Mucosa of rectum (tissue), 2 donors: Measurements from ENCODE around the gene RORB.

Experiments used
- H3K27ac ChIP-seq, 2 donors: one replicate each; pipeline ENCODE4 v1.7.0; 2013; ENCODE audit warnings: inconsistent platforms in 2 of 2, low read depth in 2 of 2, low read length in 2 of 2
- H3K27me3 ChIP-seq, 2 donors: one replicate each; pipeline ENCODE4 v1.7.0; 2013; ENCODE audit warnings: low read length in 2 of 2; ENCODE audit not compliant: control insufficient read depth in 2 of 2, insufficient read depth in 2 of 2
- H3K36me3 ChIP-seq, 2 donors: one replicate each; pipeline ENCODE4 v1.7.0; 2013; ENCODE audit warnings: low read length in 2 of 2; ENCODE audit not compliant: control insufficient read depth in 2 of 2, insufficient read depth in 2 of 2
- H3K4me1 ChIP-seq, 2 donors: one replicate each; pipeline ENCODE4 v1.7.0; 2013; ENCODE audit warnings: low read length in 2 of 2, mild to moderate bottlenecking in 1 of 2; ENCODE audit not compliant: control insufficient read depth in 2 of 2, insufficient read depth in 2 of 2
- H3K4me3 ChIP-seq, 2 donors: one replicate each; pipeline ENCODE4 v1.7.0; 2013; ENCODE audit warnings: low read length in 2 of 2
- H3K9ac ChIP-seq, 2 donors: one replicate each; pipeline ENCODE4 v1.7.0; 2013; ENCODE audit warnings: low read length in 2 of 2, low read depth in 1 of 2, mild to moderate bottlenecking in 1 of 2
- H3K9me3 ChIP-seq, 2 donors: one replicate each; pipeline ENCODE4 v1.7.0; 2013; ENCODE audit warnings: low read length in 2 of 2; ENCODE audit not compliant: control insufficient read depth in 2 of 2
- donor health status: healthy.
- donor health status: Normal muscosa, but diverticular disease.

The RORB gene

GRCh38 chr9:74534841-74535240 lies 37.7 kb downstream of the RORB start:
- Histone ChIP-seq H3K4me1 (no peaks in the 10 kb centered on the region), H3K9me3 (no peaks in the 10 kb centered on the region), H3K4me3 (no peak overlapping the region), H3K9ac (no peak overlapping the region), H3K27me3 (no peaks in the 10 kb centered on the region), H3K27ac (no peak overlapping the region), H3K36me3 (no peaks in the 10 kb centered on the region)

DNA sequence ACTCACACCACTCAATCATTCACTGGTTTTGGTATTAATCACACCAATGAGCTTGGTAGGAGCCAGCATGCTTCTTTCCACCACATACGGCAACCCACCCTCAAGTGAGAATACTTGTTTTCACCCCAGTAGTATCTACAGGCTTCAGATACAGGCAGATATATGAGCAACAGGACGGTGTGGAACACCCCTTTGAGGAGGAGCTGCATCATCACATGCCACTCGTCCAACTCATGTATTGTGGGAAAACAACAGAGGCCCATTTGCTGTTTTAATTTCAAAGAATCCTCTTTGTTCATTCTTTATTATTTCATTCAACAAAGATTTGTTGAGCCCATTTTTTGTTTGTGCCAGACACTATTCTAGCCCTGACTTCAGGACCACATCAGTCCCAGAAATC lies 46.0 kb downstream of the RORB start:
- Histone ChIP-seq H3K4me3 (no peak overlapping the region), H3K27me3 (no peaks in the 10 kb centered on the region), H3K4me1 (no peaks in the 10 kb centered on the region), H3K9ac (no peak overlapping the region), H3K36me3 (no peaks in the 10 kb centered on the region), H3K9me3 (no peaks in the 10 kb centered on the region), H3K27ac (no peak overlapping the region)

- Histone ChIP-seq H3K4me3 (no peak overlapping the region), H3K27me3 (no peaks in the 10 kb centered on the region), H3K27ac (no peak overlapping the region), H3K9ac (no peak overlapping the region), H3K9me3 (no peaks in the 10 kb centered on the region), H3K4me1 (no peaks in the 10 kb centered on the region), H3K36me3 (no peaks in the 10 kb centered on the region)
These were observed 54.1 kb downstream of the RORB start for GRCh38 chr9:74551266-74551665.

DNA sequence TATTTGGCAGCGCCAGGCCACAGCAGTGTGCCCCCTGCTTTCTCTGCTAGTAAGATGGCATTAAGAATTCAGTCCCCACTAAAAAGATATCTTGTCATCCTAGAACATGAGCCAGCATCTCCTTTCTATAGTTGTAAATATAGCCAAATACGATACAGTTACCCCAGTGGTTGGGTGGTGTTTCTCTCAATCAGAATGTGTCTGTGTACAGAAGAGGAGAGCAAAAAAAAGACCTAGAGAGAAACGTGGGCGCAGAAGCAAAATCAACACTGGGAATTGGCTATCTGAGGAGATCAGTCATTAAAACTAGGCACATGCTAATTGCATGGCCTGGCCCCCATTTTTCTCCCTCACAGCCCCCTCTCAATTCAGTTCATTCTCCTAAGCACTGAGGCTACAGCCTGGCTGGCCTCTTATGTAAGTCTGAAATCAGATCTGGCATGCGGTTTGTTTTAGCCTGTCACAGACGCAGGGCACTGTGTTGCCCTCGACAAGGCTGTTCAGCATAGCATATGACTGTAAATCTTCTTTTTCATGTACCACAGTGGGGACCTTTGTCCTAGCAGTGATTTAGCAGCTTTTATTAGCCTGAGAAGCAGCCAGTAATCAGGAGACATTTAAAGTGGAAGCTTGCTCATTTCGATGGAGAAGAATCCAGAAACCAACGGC lies 57.8 kb downstream of the RORB start:
- Histone ChIP-seq H3K4me1 (no peaks in the 10 kb centered on the region), H3K27ac (no peak overlapping the region), H3K9me3 (no peaks in the 10 kb centered on the region), H3K4me3 (no peak overlapping the region), H3K36me3 (no peaks in the 10 kb centered on the region), H3K9ac (no peak overlapping the region), H3K27me3 (no peaks in the 10 kb centered on the region)

- Histone ChIP-seq H3K27ac (no peak overlapping the region), H3K9me3 (no peaks in the 10 kb centered on the region), H3K4me3 (no peak overlapping the region), H3K36me3 (no peaks in the 10 kb centered on the region), H3K4me1 (no peaks in the 10 kb centered on the region), H3K9ac (no peak overlapping the region), H3K27me3 (no peaks in the 10 kb centered on the region)
These were observed 58.4 kb downstream of the RORB start for GRCh38 chr9:74555565-74555964.

DNA sequence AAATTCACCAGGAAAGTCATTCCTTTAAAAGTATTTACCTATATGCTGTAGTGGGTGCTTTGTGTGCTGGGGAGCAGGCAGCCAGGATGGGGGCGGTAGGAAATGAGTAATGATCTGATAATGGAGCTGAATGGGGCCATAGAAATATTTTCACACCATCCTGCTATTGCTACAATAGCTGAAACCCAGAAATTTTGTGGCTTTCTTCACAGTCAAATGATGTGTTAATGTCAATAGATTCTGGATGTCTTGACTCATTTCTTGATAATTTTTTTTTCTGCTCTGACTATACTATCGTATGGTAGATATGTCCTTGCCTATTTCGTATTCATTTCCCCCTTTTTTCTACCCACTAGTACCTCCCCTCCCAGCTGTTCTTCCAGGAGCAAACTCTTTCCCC lies 59.5 kb downstream of the RORB start:
- Histone ChIP-seq H3K9me3 (no peaks in the 10 kb centered on the region), H3K27ac (no peak overlapping the region), H3K4me3 (no peak overlapping the region), H3K36me3 (no peaks in the 10 kb centered on the region), H3K27me3 (no peaks in the 10 kb centered on the region), H3K4me1 (no peaks in the 10 kb centered on the region), H3K9ac (no peak overlapping the region)

DNA sequence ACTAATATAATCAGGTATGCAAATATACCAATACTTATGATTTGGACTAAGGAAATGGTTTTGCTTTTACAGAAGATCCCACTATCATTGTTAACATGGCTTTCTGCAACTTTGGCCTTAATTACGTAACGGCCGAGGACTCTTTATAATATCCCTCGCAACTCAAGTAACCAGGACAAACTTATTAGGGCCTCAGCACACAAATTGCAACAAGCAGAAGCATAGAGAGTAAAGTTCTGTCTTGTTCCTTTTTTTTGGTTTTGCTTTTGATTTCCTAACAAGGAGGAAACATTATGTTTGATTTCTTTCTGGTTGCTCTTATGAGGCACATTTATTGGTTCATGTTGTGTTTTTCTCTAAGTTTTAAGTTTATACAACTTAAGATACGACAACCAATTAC lies 60.4 kb downstream of the RORB start:
- no peak overlapping the region for H3K27ac ChIP-seq
- no peaks in the 10 kb centered on the region for H3K4me1 ChIP-seq
- H3K27me3 ChIP-seq, result no peaks in the 10 kb centered on the region
- no peaks in the 10 kb centered on the region for H3K36me3 ChIP-seq
- H3K9ac ChIP-seq, result no peak overlapping the region
- no peaks in the 10 kb centered on the region for H3K9me3 ChIP-seq
- H3K4me3 ChIP-seq, result no peak overlapping the region

GRCh38 chr9:74562611-74563010 lies 65.5 kb downstream of the RORB start:
- no peak overlapping the region for H3K27ac ChIP-seq
- no peaks in the 10 kb centered on the region for H3K4me1 ChIP-seq
- H3K9ac ChIP-seq, result no peak overlapping the region
- no peak overlapping the region for H3K4me3 ChIP-seq
- no peaks in the 10 kb centered on the region for H3K36me3 ChIP-seq
- H3K9me3 ChIP-seq, result no peaks in the 10 kb centered on the region
- no peaks in the 10 kb centered on the region for H3K27me3 ChIP-seq

DNA sequence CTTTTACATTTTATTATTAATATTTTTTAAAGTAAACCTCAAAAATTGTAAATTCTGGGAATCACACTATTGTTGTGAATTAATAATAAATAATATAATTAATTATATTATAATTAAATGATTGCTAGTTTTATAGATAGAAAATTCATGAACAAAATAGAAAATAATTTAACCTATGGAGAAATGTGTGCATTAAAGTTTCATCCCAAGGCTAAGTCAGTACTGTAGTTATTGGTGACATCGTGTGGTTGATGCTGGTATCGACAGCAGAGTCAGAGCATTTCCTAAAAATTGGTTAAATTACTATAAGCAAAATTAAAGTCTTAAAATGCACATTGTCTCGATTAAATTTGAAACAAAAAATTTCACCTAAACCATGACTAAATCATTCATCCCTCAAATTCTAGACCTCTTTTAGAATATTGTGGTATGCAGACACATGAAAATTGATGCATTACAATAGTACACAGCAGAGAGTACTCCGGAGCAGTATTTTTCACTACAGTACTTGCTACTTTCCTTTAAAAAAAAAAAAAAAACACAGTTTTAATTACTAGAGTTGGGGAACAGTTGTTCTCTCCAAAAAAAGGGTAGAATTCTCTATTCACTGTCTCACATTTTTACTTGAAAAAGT lies 73.9 kb downstream of the RORB start:
- no peak overlapping the region for H3K9ac ChIP-seq
- H3K36me3 ChIP-seq, result no peaks in the 10 kb centered on the region
- no peaks in the 10 kb centered on the region for H3K4me1 ChIP-seq
- no peak overlapping the region for H3K27ac ChIP-seq
- no peaks in the 10 kb centered on the region for H3K27me3 ChIP-seq
- no peaks in the 10 kb centered on the region for H3K9me3 ChIP-seq
- H3K4me3 ChIP-seq, result no peak overlapping the region

- Histone ChIP-seq H3K4me3 (no peak overlapping the region), H3K9ac (no peak overlapping the region), H3K27ac (no peak overlapping the region), H3K4me1 (no peaks in the 10 kb centered on the region), H3K27me3 (no peaks in the 10 kb centered on the region), H3K9me3 (no peaks in the 10 kb centered on the region), H3K36me3 (no peaks in the 10 kb centered on the region)
These were observed 76.6 kb downstream of the RORB start for GRCh38 chr9:74573640-74574191.
